GM12878 (cell line): ENCODE results near the gene TTLL3. TPM values are rescaled to one million over a fixed set of nuclear protein-coding genes. Genes with fewer than 3 reads are reported as not detected.
A peak's percentile ranks its signal among the peaks of the same experiment; 100 is the strongest.

ENCODE experiments used
- ATAC-seq: fragments of 200-7000 bp; cut with Tn5 transposase; 3 replicates; pipeline ENCODE4 v1.9.1; 2020; ENCODE audit warnings: mild to moderate bottlenecking, moderate library complexity
- BruUV-seq: library from RNA; stranded (reverse); fragments of 400-500 nt; replicated peaks from 2 replicates; lab custom pipeline; 2021; lab: Mats Ljungman, UMichigan
- CTCF ChIA-PET: fragments of 300-600 bp; sonication (Branson Sonifier 250); formaldehyde crosslinking; extraction: SDS; loops from one replicate; lab custom pipeline; 2021; ENCODE audit warnings: inconsistent platforms; lab: Yijun Ruan, JAX
- POLR2A ChIA-PET: fragments of 350-600 bp; formaldehyde crosslinking; extraction: SDS; loops from one replicate; lab custom pipeline; 2021; ENCODE audit warnings: inconsistent platforms; lab: Charles Lee
- RAD21 ChIA-PET: fragments of 300-600 bp; sonication (Branson Sonifier 250); formaldehyde crosslinking; loops from one replicate; lab custom pipeline; 2023; ENCODE audit warnings: antibody characterized with exemption; ENCODE audit not compliant: unreplicated experiment; lab: Charles Lee
- SMC1A ChIA-PET: fragments of 300-600 bp; sonication (Branson Sonifier 250); formaldehyde crosslinking; loops from one replicate; lab custom pipeline; 2023; ENCODE audit not compliant: unreplicated experiment, uncharacterized antibody; lab: Charles Lee
- DNase-seq: peaks from one replicate; pipeline ENCODE4 v3.0.0-alpha.2; 2011; ENCODE audit warnings: low read depth, low spot score
- FAIRE-seq: peaks from 3 replicates; lab custom pipeline; 2011; peaks lifted over from hg19 to GRCh38; lab: Jason Lieb, UNC
- H2AFZ ChIP-seq: 2 replicates; pipeline ENCODE4 v1.6.0; 2011; ENCODE audit warnings: low read depth, low read length, control low read depth; ENCODE audit not compliant: control insufficient read depth
- H3K27ac ChIP-seq: 2 replicates; pipeline ENCODE4 v1.5.1; 2011; ENCODE audit warnings: control low read depth; ENCODE audit not compliant: control insufficient read depth, insufficient read depth
- H3K27me3 ChIP-seq, 2 experiments: replicated peaks in 1 of 2; 2 replicates each; pipeline versions ENCODE4 v1.6.0 to v1.6.1; 2011; ENCODE audit warnings: low read length in 1 of 2; ENCODE audit not compliant: control insufficient read depth in 2 of 2, insufficient read depth in 2 of 2
- H3K36me3 ChIP-seq, 2 experiments: 2 replicates each; pipeline ENCODE4 v1.5.1; 2011; ENCODE audit warnings: low read length in 1 of 2; ENCODE audit not compliant: control insufficient read depth in 2 of 2, insufficient read depth in 2 of 2
- H3K4me1 ChIP-seq: 2 replicates; pipeline ENCODE4 v1.6.1; 2011; ENCODE audit warnings: mild to moderate bottlenecking, low read length, moderate library complexity, mixed read lengths; ENCODE audit not compliant: control insufficient read depth, insufficient read depth
- H3K4me2 ChIP-seq: 2 replicates; pipeline ENCODE4 v1.6.0; 2011; ENCODE audit warnings: control low read depth; ENCODE audit not compliant: control insufficient read depth, insufficient read depth
- H3K4me3 ChIP-seq: fragments of 200-600 bp; sonication (generic); 2 replicates; pipeline ENCODE4 v1.5.1; 2016
- H3K79me2 ChIP-seq: 2 replicates; pipeline ENCODE4 v1.6.0; 2011; ENCODE audit warnings: low read length; ENCODE audit not compliant: control insufficient read depth, insufficient read depth
- H3K9ac ChIP-seq: 2 replicates; pipeline ENCODE4 v1.8.0; 2011; ENCODE audit warnings: low read length, control low read depth, mixed read lengths; ENCODE audit not compliant: control insufficient read depth, insufficient read depth
- H3K9me3 ChIP-seq: replicated peaks from 3 replicates; pipeline ENCODE4 v1.5.1; 2011; ENCODE audit warnings: mild to moderate bottlenecking, low read length; ENCODE audit not compliant: control insufficient read depth, insufficient read depth
- H4K20me1 ChIP-seq: 2 replicates; pipeline ENCODE4 v1.6.0; 2011; ENCODE audit not compliant: control insufficient read depth, insufficient read depth
- EGR1 ChIP-seq, 2 experiments: IDR thresholded peaks; 1 replicate in 1 of 2; 2 replicates in 1 of 2; pipeline ENCODE4 v1.6.1; 2011 to 2012; ENCODE audit warnings: low read depth in 2 of 2, low read length in 2 of 2, borderline replicate concordance in 1 of 2, mild to moderate bottlenecking in 1 of 2, moderate library complexity in 1 of 2
- MEF2A ChIP-seq: IDR thresholded peaks from 2 replicates; pipeline ENCODE4 v1.6.1; 2011; ENCODE audit warnings: low read depth, mild to moderate bottlenecking, low read length, moderate library complexity; ENCODE audit not compliant: insufficient read depth
- RFX5 ChIP-seq: IDR thresholded peaks from 2 replicates; pipeline ENCODE4 v1.6.1; 2011; ENCODE audit warnings: low read depth, low read length, improper control_type of control experiment
- TCF12 ChIP-seq: IDR thresholded peaks from 2 replicates; pipeline ENCODE4 v1.6.1; 2011; ENCODE audit warnings: low read depth, mild to moderate bottlenecking, low read length
- ZNF217 ChIP-seq: fragments of 450-650 bp; IDR thresholded peaks from 2 replicates; pipeline ENCODE4 v1.6.1; 2017; ENCODE audit warnings: antibody characterized with exemption, mild to moderate bottlenecking
- WGBS: methylation state at CpG from one replicate; pipeline ENCODE4 v1.1.6; 2016; ENCODE audit warnings: low lambda C conversion rate; ENCODE audit not compliant: insufficient replicate concordance, insufficient coverage; ENCODE audit errors: missing lambda C conversion rate; 5-methylcytosine and 5-hydroxymethylcytosine counted together
- in situ Hi-C: fragments of 300-500 bp; cut with MboI; formaldehyde crosslinking; loops from 9 replicates; pipeline ENCODE4 v1.14.3; 2018; ENCODE audit warnings: mixed read lengths
- intact Hi-C: fragments of 100-400 bp; cut with micrococcal nuclease; formaldehyde crosslinking; loops from one replicate; pipeline ENCODE4 v1.14.2; 2022; ENCODE audit not compliant: unreplicated experiment
- polyA plus RNA-seq, 11 experiments: library from polyadenylated mRNA; depleted of rRNA in 4 of 11; unstranded in 6 of 11; stranded (reverse) in 5 of 11; fragments of >200 nt; fragmentation: Nextera tagmentation in 4 of 11; fragmentation: Illumina TruSeq in 1 of 11; extraction: Ambion mirVana in 4 of 11; extraction: Trizol in 1 of 11; gene quantifications; 1 replicate in 1 of 11; 2 replicates in 10 of 11; pipeline versions ENCODE4 v1.2.1 to v1.2.3, GENCODE V29; 2011 to 2016; ENCODE audit warnings: inconsistent platforms in 2 of 11, missing spikeins in 2 of 11, low read depth in 1 of 11
- total RNA-seq, 4 experiments: library from RNA; depleted of rRNA in 3 of 4; stranded (reverse); fragments of >200 nt in 3 of 4; fragmentation: Illumina TruSeq in 1 of 4; extraction: Trizol in 1 of 4; gene quantifications; 2 replicates each; pipeline versions ENCODE4 v1.2.1 to v1.2.3, GENCODE V29; 2013 to 2021
- TF ChIP-seq, protein P1 (sequence below): fragments of 150-350 bp; IDR thresholded peaks from 2 replicates; pipeline ENCODE4 v1.6.1; 2014; ENCODE audit warnings: mild to moderate bottlenecking, low read depth, low read length
- TF ChIP-seq, protein P2 (sequence below): fragments of 450-650 bp; formaldehyde crosslinking; IDR thresholded peaks from 2 replicates; pipeline ENCODE4 v1.4.0; 2022; ENCODE audit warnings: mild to moderate bottlenecking, moderate library complexity
- TF ChIP-seq, protein P3 (sequence below): fragments of 450-650 bp; IDR thresholded peaks from 2 replicates; pipeline ENCODE4 v1.6.1; 2017; ENCODE audit warnings: mild to moderate bottlenecking, moderate library complexity

TTLL3 gene
- total and polyA plus RNA-seq, 10 of the 15 experiments (the other 5 are each of a cell fraction or from before 2014, with no cell fraction given) = 4.2 to 51.3 (median 18.9) TPM

DNA sequence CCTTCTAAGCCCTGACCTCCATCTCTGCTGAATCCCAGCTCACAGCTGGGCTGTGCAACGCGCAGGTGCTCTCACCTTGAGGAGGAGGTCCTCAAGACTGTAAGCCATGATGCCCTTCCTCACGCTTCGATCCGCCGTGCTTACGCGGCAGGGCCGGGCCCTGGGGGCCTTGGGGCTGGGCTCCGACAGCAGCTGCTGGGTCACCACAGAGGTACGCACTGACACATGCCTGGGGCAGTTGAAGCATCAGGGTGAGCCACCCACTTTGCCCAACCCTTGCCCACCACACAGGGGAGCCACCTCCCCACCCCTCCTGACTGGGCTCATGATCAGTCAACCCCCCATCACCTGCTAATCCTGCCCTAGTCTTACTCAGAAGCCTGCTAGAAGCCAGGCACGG, 66.9 kb downstream of the TTLL3 start:
- ATAC-seq = peak; percentile 37; the same call in 2 of the 3 replicates

More for the DNA sequence above, 66.9 kb downstream of the TTLL3 start:
- Histone ChIP-seq H2AFZ (no peak overlapping the region), H3K4me1 (peaks cover 5% of the 10 kb centered on the region), H3K27me3 (no peaks in the 10 kb centered on the region), H3K79me2 (no peaks in the 10 kb centered on the region), H3K36me3 (no peaks in the 10 kb centered on the region), H3K9ac (no peak overlapping the region), H3K9me3 (no peaks in the 10 kb centered on the region), H4K20me1 (no peaks in the 10 kb centered on the region), H3K4me3 (no peak overlapping the region), H3K4me2 (no peak overlapping the region), H3K27ac (no peak overlapping the region)
- RAD21 ChIA-PET = no interaction called here
- SMC1A ChIA-PET = no interaction called here
- no peak for DNase-seq
- CTCF ChIA-PET = no interaction called here
- in situ Hi-C loops = no loop called here
- no peak for TF ChIP-seq EGR1 (IDR thresholded peaks at IDR 0.05; ENCODE audit: borderline replicate concordance in 1 of 2, low read depth in 2 of 2, low read length in 2 of 2)
- no peak for TF ChIP-seq RFX5
- TF ChIP-seq, protein P1, sequence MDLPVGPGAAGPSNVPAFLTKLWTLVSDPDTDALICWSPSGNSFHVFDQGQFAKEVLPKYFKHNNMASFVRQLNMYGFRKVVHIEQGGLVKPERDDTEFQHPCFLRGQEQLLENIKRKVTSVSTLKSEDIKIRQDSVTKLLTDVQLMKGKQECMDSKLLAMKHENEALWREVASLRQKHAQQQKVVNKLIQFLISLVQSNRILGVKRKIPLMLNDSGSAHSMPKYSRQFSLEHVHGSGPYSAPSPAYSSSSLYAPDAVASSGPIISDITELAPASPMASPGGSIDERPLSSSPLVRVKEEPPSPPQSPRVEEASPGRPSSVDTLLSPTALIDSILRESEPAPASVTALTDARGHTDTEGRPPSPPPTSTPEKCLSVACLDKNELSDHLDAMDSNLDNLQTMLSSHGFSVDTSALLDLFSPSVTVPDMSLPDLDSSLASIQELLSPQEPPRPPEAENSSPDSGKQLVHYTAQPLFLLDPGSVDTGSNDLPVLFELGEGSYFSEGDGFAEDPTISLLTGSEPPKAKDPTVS = no peak
- TF ChIP-seq TCF12 = no peak
- TF ChIP-seq, protein P2, sequence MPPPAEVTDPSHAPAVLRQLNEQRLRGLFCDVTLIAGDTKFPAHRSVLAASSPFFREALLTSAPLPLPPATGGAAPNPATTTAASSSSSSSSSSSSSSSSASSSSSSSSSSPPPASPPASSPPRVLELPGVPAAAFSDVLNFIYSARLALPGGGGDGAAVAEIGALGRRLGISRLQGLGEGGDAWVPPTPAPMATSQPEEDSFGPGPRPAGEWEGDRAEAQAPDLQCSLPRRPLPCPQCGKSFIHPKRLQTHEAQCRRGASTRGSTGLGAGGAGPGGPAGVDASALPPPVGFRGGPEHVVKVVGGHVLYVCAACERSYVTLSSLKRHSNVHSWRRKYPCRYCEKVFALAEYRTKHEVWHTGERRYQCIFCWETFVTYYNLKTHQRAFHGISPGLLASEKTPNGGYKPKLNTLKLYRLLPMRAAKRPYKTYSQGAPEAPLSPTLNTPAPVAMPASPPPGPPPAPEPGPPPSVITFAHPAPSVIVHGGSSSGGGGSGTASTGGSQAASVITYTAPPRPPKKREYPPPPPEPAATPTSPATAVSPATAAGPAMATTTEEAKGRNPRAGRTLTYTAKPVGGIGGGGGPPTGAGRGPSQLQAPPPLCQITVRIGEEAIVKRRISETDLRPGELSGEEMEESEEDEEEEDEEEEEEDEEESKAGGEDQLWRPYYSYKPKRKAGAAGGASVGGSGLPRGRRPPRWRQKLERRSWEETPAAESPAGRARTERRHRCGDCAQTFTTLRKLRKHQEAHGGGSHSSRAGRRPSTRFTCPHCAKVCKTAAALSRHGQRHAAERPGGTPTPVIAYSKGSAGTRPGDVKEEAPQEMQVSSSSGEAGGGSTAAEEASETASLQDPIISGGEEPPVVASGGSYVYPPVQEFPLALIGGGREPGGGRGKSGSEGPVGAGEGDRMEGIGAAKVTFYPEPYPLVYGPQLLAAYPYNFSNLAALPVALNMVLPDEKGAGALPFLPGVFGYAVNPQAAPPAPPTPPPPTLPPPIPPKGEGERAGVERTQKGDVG (CRISPR knock-in tag) = no peak
- TF ChIP-seq ZNF217 = no peak
- TF ChIP-seq, protein P3, sequence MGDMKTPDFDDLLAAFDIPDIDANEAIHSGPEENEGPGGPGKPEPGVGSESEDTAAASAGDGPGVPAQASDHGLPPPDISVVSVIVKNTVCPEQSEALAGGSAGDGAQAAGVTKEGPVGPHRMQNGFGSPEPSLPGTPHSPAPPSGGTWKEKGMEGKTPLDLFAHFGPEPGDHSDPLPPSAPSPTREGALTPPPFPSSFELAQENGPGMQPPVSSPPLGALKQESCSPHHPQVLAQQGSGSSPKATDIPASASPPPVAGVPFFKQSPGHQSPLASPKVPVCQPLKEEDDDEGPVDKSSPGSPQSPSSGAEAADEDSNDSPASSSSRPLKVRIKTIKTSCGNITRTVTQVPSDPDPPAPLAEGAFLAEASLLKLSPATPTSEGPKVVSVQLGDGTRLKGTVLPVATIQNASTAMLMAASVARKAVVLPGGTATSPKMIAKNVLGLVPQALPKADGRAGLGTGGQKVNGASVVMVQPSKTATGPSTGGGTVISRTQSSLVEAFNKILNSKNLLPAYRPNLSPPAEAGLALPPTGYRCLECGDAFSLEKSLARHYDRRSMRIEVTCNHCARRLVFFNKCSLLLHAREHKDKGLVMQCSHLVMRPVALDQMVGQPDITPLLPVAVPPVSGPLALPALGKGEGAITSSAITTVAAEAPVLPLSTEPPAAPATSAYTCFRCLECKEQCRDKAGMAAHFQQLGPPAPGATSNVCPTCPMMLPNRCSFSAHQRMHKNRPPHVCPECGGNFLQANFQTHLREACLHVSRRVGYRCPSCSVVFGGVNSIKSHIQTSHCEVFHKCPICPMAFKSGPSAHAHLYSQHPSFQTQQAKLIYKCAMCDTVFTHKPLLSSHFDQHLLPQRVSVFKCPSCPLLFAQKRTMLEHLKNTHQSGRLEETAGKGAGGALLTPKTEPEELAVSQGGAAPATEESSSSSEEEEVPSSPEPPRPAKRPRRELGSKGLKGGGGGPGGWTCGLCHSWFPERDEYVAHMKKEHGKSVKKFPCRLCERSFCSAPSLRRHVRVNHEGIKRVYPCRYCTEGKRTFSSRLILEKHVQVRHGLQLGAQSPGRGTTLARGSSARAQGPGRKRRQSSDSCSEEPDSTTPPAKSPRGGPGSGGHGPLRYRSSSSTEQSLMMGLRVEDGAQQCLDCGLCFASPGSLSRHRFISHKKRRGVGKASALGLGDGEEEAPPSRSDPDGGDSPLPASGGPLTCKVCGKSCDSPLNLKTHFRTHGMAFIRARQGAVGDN = no peak
- TF ChIP-seq MEF2A = no peak
- WGBS = 84% methylated on average over 11 of the region's 12 CpGs
- POLR2A ChIA-PET = interaction anchor here (1.8 kb wide), 1 partner anchor 14 kb away, joined by 4 read pairs; the partner anchor contains the start of gene JAGN1
- BruUV-seq = no TSS peak
- no peak for FAIRE-seq
- intact Hi-C loops = no loop called here
